HG03571 (cell line): ENCODE data around the gene LMAN1.

ENCODE experiments used
- ATAC-seq: cut with Tn5 transposase; IDR thresholded peaks from one replicate; pipeline ENCODE4 v1.9.1; 2021; ENCODE audit not compliant: unreplicated experiment

Gene LMAN1

DNA sequence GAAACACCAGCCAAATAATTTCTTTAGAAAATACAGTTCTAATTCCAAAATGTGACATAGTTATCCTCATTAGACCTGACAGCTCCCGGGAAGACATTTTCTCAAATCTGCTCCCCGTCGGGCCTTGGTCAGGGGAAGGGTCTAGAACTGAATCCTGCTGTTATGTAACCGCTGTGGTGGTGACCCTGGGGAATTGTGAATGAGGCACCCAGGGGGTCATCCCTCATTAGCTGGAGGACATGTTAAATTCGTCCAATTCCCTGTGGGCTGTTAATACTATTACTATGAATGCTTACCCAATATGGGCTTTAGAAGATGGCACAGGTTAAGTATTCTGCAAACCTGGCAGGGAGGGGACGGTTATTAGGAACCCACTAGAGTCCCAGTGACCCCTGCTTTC lies 52.4 kb downstream of the LMAN1 start:
- no peak for ATAC-seq

DNA sequence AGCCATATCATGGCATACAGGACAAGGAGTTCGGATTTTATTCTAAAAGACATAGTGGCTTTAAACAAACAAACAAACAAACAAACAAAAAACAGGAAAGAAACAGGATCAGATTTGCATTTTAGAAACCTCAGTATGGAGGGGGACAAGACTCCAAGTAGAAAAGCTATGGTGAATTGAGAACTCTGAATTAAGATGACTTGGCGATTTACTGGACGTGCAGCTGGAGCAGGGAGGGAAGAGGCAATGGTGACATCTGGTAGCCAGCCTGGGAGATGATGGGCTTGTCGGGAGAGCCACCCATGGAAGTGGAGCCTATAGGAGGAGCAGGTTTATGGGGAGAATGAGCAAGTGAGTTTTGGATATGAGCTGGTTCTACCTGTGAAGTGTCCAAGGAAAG lies 53.8 kb downstream of the LMAN1 start:
- no peak for ATAC-seq

DNA sequence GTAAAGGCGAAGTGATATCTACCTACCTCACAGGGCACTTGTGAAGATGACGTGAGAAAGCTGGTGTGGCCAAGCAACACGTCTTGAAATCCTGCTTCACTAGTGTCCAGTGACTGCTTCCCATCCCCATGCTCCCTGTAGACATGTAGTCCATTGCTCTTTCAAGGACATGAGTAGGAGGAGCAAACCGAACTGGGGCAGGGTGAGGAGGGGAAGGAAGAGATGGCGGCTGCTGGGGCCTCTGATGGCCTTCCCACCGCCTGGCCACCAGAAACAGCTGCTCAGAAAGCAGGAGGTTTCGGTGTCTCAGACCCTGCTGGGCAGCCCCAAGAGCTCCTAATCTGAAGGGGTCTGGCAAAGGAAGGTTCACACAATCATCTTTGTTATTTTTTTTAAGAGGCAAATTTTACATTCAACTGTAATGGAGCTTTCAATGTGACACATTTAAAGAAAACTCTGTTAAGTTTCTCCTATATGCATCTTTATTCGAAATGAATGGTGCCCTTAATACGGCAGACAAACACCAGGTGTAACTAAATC lies 55.3 kb downstream of the LMAN1 start:
- no peak for ATAC-seq

DNA sequence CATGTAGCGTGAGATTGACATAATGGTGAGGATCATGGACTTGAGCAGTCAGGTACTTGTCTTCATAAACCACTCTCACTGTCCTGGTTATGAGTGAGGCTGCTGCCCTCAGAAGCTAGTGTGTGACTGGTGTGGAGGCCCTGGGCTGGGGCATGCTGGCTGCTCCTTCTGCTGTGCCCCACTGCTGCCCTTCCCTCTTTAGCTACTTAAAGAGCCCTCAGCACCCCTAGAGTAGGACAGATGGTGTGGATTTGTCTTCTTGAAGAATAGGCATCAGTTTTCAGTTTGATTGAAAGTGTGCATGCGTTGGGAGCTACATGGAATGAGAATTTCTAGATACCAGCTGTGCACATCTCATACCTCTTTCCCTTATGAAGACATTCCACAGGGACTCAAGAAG lies 56.1 kb downstream of the LMAN1 start:
- no peak for ATAC-seq

DNA sequence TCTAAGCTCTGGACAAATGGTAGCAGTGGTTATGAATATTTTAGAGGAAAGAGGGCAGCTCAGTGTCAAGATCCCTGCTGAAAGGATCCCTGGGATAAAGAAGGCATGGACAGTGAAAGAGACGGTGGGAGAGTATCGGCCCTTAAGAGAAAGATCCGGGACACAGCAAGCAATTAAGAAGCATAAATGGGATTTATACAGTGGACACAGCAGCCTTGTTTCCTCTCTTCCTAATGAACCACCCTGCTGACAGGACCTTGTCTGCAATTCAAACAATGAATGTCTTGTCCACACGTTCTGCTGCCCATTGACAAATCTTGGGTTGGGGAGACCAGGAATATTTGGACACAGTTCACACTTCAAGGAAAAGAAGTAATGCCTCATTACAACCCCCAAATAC lies 57.1 kb downstream of the LMAN1 start:
- ATAC-seq, result no peak

DNA sequence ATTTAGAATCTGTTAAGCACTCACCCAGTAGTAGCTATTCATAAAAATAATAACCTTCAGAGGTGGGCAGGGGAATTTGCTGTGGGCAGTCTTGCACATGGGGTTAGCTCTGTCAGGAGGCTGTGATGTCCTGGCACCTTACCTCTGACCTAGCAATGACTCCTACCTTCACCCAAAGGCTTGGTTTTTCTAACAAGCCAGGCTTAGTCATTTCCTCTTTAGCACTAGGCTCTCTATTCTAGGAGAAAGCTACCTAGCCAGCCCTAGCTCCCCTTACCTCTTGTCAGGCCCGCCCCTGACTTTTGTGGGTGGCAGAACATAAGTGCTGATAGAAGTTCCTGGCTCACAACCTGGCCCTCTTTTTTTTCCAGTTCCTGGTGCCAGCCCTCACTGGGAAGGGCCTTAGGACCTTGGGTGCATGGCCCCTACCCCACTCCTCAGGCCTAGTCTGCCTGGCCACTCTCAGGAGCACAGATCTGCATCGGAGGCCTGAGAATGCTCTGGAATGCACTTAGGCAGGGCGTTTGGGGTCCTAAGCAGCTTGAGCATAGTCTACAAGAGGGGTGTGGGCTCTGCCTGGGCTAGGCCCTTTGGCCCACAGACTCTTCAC lies 58.3 kb downstream of the LMAN1 start:
- ATAC-seq, result no peak

DNA sequence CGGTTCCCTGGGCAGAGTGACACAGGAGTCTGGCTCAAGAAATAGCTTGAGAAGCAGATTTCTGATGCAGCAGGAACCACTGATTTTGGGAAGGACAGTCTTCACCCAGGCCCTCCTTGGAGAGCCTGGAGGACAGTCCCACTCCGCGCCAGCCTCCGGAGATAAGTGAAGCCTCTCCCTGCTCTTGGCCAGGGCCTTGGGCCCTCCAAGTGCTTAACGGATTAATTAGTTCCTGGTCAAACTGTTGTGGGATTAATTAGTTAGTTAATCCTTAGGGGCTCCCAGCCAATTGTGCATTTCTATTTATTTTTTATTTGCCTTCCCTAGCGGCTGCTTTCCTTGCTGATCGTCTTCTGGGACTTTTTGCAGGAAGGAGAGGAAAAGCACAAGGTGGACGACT lies 60.2 kb downstream of the LMAN1 start:
- no peak for ATAC-seq

DNA sequence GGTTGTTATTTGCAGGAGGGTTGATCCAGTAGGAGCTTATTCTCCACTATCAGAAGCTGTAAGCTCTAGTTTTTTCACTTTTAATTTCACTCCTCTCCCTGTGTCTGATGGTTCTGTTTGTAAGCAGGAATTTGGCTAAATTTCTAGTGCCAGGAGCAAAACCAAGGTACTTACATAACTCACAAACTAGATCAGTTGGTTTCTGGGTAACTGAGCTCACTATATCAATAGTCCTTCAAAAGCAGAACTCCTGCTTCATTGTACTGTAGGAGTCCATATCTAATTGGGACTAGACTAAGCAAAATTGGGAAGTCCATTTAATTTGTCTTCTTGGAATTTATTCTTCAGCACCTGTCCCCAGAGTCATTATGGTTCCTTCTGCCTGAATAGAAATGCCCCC lies 65.7 kb downstream of the LMAN1 start:
- ATAC-seq, result no peak

DNA sequence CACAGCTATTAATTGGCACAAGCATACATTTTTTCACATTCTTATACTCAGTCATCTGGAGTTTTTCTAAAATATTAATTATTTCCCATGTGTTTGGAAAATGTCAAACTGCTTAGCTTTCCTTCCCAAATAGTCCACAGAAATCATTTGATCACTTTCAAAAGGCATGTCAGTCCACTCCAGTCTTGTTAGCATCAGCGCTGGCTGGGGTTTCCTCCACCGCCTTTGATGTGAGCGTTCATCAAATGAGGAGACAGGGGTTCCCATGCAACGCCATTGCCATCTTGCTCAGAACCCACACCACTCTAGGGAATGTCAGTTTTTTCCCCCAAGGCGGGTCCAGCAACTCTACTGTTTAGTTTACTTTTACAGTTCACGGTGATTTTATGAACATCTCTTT lies 72.7 kb downstream of the LMAN1 start:
- no peak for ATAC-seq

DNA sequence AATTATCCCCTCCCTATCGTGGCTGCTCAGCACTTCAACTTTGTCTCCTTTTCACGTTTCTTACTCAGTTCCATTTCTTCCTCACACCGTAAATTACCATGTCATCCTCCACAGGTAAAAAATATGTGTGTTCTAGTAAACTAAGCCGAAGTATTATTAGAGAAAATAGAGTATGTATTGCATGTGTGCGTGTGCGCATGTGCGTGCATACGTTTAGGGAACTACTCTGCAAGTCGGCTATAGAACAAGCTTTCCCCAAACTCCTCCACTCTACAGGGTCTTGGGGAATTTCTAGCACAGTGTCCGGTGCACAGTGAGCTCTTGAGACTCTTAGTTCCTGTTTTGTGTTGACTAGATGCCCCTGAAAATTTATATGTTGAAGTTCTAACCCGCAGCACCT lies 76.7 kb downstream of the LMAN1 start:
- no peak for ATAC-seq

DNA sequence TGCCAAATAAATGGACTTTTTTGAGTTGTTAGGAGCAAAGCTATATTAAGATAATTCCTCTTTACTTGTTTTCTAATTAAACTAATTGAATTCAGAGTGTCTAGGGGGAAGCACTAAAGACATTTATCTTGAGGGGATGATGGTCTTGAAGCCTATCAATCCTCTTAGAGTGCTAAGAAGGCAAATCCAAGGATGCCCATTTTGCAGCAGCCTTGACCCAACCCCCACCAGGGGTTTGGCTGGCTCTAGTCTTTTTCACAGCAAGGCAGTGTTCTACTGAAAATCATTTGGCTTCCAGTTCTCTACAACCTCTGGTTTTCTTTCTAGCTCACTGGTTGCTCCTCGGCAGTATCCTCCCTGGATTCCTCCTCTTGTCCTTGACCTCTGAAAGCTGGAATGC lies 79.3 kb downstream of the LMAN1 start:
- ATAC-seq, result no peak

DNA sequence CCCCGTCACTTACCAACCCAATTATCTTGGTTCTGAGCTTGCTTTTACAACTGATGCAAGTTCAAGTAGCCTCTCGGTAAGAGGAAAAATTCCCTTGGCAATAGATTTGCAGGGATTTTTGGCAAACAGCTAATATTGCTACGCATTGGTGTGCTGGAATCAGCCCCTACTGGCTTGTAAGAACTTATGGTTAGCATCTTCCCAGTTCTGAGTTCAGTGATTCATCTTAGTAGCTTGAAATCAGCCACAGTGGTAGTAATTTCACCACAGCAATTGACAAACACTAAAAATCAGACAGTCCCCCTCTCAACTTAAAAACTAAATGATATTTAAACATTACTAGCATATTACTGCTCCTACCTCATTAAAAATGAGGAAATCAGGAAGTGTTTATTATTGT lies 79.9 kb downstream of the LMAN1 start:
- no peak for ATAC-seq

DNA sequence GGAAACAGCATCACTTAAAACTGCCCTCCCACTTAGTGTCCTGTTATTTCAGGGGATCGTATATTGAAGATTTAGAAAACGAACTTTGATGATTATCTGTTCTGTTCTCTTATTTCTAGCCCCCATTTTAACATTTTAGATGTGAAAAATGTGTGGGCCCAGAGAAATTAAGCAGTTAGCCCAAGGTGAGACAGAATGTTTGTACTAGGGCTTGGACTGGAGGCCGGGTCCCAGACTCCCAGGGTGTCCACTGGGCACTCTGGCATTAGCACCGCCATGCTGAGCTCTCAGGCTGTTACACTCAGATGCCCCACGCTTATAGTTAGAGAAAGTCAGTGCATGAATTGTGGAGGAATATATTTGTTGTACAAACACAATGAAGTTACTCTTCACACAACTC lies 80.3 kb downstream of the LMAN1 start:
- ATAC-seq, result no peak
